Stimulated activated CD4-positive, alpha-beta T cell treated with anti-CD3 and anti-CD28 coated beads, Interleukin-15, amount 100 ng/mL, for 1 hour (primary cell): ENCODE measurements around the gene DAGLA.

ENCODE experiments used
- DNase-seq, 2 donors: peaks; one replicate each; pipeline ENCODE4 v3.0.0-alpha.2; 2020; ENCODE audit warnings: low read depth in 1 of 2, low spot score in 1 of 2

Gene DAGLA

GRCh38 chr11:61690706-61691379 is 10.7 kb downstream of the DAGLA start:
- DNase-seq = no peak

DNA sequence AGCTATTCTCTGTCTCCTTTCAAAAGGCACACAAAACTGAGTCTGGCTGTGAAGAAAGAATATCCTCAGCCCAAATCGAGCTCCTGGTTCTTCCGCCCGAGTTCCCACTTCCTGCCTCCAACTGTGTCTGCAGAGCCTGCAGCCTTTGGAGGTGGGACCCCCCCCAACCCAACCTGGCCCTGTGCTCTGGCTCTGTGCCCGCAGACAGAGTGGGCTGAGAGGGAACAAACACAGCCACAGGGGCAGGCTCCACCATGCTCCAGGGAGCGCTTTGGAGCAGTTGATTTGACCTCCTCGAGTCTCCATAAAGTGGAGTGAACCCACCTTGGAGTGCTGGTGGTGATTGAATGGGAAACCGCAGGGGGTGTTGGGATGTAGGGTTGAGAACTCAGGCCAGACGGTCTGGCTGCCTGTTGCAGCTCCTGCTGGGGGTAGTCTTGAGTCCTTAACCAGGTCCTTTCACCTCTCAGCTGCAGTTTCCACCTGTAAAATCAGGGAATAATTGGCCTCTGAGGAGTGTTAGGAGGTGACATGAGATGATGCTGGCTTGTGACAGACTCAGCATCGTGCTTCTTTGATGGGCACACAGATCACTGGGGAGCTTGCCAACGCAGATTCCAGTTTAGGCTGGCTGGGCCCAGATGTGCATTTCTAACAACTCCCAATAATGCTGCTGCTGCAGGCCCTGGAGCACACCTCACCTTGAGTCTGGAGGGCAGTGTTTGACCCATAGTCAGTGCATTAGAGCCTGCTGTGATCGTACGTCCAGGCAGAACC is 11.4 kb downstream of the DAGLA start:
- DNase-seq = no peak

DNA sequence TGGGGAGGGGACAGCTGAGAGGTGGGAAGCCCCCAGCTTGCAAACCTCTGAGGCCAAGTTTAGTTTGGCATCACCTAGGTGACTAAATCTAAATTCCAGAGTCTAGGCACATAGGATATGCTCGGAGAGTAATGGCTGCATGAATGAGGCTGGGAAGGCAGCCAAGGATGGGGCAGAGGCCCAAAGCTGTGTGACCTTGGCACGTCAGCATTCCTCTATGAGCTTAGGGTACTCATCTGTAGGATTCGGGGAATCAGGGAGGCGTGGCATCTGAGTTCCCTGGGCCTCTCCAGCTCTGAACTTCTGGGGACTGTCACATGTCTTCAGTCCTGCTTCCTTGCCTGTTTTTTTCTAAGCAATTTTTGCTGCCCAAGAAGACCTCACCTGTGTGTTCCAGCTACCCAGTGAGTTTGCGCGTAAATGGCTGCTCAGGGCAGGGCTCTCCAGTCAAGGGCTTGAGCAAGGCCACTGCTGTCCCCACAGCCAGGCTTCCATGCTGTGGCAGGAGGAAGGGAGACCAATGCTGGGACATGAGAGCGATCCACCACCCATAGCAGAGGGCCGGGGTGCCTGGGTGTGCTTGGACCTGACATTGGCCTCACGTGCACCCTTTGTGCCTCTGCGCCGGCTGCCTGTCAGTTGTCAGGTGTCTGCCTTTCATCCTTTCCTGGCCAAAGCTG is 13.9 kb downstream of the DAGLA start:
- DNase-seq = no peak

- no peak for DNase-seq
Measured at GRCh38 chr11:61694602-61694939, 14.4 kb downstream of the DAGLA start.

DNA sequence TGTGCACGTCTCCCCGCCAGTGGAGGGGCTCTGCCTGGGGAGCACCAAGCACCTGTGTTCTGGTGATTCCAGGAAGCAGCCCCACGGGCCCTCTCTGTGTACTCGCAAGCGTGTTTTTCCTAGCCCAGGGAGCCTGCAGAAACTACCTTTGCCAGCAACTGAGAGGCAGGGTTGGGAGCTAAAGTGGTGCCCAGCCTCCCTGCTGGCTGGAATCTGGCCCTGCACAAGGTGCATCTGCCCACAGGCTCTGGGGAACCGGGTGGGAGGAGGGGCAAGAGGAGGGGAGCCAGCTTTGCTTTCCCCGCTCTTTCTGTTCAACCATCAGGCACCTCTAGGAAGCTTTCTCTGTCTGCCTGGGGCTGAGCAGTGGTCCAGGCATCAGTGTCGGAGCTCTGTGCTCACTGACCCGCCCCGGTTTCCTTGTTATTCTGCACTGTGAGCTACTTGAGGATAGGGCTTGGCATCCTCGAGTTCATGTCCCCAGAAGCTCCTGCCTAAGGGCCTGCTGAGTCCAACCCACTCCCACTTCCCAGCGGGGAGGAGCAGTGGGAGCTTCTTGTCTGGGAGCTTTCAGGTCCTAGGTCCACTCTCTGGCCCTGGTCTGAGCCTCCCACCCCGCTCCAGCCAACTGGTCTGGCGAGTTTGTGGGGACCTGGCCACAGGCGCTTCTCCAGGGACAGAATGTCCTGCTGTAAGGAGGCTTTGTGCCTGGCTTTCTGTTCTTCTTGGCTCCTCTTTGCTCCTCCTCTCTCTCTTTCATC is 14.9 kb downstream of the DAGLA start:
- no peak for DNase-seq

DNA sequence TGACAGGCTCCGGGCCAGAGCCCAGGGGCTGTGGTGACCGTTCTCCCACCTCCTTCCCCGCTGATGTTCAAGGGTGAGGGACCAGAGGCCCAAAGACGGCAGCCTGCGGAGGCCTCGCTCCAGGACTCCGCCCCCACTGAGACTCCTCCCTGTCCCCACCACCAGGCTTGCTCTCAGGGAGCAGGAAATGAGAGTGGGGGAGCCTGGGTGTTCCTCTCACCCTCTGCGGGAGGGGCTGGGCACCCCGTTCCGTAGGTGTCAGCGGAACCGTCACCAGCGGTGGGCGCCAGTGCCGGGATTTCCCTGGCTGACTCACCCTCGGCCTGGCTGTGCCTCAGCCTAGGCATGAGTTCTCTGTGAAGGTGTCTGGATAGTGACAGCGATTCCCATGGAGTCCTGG is 15.7 kb downstream of the DAGLA start:
- peak; percentile 82 to 89 for DNase-seq

DNA sequence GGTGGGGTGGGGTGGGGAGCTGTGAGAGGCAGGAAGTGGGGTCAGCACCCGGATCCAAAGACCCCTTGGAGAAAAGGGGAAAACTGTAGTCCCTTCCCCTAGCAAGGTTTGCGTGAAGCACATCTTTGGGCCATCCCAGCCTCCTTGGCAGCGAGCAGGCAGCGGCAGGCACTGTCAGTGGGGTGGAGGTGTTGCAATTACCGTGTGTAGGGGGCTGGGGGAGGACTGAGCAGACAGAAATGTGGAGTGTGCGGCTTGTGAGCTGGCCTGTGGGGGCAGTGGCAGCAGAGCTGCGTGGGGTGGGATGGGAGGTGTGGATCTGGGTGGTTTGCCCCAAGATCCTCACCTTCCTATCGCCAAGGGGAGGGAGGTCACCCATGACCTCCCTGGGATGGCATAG is 16.4 kb downstream of the DAGLA start:
- DNase-seq = no peak

DNA sequence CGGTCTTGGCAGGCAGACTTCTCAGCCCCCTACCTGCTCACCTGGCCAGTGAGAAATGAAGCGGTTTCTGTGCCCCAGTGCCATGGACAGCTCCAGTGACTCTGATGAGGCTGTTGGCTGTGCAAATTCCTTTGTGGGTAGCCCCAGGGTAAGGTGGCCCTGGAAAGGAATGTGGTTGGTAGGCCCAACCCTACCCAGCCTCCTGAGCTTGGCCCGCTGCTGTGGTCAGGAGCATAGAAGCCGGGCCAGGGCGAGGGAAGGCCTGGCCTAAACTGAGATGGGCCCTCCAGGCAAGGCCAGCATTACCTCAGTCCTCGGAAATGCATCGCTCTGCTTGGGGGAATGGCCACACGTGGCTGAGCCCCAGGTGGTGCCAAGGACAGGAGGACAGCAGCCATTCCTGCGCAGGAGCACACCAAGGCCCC is 16.9 kb downstream of the DAGLA start:
- no peak for DNase-seq

DNA sequence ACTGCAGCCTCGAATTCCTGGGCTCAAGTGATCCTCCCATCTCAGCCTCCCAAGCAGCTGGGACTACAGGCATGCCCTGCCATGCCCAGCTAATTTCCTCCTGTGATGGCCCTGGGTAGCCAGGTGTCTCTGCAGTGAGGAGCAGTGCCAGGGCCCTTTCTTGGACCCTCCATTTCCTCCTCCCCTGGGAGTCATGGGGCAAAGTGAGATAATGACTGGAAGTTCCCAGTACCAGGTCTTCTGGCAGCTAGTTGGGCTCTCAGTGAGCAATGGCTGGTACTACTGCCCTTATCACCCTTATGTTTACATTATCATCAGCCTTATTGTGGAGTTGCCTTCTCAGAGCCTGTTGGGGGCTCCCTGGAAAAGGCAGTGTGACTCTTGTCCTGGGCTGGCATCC is 17.6 kb downstream of the DAGLA start:
- DNase-seq = no peak

GRCh38 chr11:61698173-61698948 is 18.2 kb downstream of the DAGLA start:
- no peak for DNase-seq

- no peak for DNase-seq
Measured at GRCh38 chr11:61699737-61700160, 19.6 kb downstream of the DAGLA start.

GRCh38 chr11:61700212-61700611 is 20.0 kb downstream of the DAGLA start:
- no peak for DNase-seq

- no peak for DNase-seq
Measured at GRCh38 chr11:61700720-61701119, 20.5 kb downstream of the DAGLA start.

DNA sequence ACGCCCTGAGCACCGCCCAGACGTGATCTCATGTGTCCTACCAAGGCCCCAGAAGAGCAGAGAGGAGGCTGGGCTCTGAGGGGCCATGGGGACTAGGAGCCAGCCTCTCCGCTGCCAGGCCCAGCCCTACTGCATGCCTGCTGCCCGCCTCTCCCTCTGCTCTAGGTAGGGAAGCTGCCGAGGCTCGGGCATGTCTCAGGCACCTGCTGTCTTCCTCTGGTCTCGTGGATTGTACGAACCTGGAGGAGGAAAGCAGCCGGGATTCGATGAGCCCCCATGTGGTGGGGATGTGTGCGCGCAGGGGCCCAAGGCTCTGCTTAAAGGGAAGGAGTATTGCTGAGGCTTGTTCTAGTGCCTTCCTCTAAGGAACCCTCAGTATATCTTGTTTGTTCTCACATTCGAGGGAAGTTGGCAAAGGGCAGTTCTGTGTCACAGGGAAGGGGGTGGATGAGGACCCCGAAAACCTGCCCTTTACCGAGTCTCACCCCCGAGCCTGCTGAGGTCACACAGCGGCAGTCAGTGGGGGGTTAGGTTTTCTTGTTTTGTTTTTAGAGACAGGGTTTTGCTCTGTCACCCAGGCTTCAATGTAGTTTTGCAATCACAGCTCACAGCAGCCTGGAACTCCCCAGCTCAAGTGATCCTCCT is 21.2 kb downstream of the DAGLA start:
- no peak for DNase-seq

- DNase-seq = no peak
Measured at GRCh38 chr11:61702701-61703312, 22.6 kb downstream of the DAGLA start.

DNA sequence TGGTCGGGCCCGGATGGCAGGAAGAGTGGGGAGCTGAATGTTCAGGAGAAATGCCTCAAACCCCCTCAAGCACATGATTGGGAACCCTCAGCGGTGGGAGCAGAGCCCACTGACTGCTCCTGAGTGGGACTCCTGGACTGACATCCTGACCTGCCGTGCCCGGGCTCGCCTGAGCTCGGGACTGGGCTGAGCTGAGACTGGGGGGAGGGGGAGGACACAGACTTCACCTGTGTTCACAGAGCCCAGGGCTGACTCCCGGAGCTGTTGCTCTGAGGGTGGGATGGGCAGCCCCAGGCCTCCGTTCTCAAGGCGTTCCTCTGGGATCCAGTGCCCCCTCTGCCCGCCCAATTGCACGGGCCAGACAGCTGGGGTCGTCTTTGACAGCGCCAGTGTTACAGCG is 24.6 kb downstream of the DAGLA start:
- no peak for DNase-seq

GRCh38 chr11:61706452-61707400 is 26.5 kb downstream of the DAGLA start:
- no peak for DNase-seq

- DNase-seq = no peak
Measured at GRCh38 chr11:61707574-61707973, 27.4 kb downstream of the DAGLA start.

DNA sequence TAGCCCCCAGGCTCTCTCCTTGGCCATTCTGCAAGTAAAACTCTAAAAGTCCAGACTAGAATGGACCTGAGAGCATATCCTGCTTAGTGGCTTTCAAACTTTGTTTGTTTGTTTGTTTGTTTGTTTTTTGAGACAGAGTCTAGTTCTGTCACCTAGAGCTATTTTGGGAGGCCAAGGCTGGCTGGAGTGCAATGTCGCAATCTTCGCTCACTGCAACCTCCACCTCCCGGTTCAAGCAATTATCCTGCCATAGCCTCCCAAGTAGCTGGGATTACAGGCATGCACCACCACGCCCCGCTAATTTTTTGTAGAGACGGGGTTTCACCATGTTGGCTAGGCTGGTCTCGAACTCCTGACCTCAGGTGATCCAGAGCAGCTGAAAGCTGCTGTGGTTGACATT is 28.9 kb downstream of the DAGLA start:
- DNase-seq = no peak
